Right atrium auricular region (tissue), 2 donors: ENCODE data around the gene CREBRF. TPM values are rescaled to one million over a fixed set of nuclear protein-coding genes. Genes with fewer than 3 reads are reported as not detected.
"Not testable (repeated sequence)": the region's sequence is repeated elsewhere in the genome, so short reads cannot be mapped to it uniquely, and the experiment has no call there.

Experiments used
- DNase-seq: peaks from one replicate; pipeline ENCODE4 v3.0.0-alpha.2; 2019; ENCODE audit warnings: low spot score
- H3K27ac ChIP-seq, 2 donors: fragments of 200-600 bp; sonication (generic); 1 replicate in 1 of 2; 2 replicates in 1 of 2; pipeline ENCODE4 v1.5.1; 2016 to 2019
- H3K27me3 ChIP-seq, 2 donors: fragments of 200-600 bp; sonication (generic); one replicate each; pipeline versions ENCODE4 v1.5.1 to v1.6.0; 2017 to 2019
- H3K36me3 ChIP-seq: fragments of 200-600 bp; sonication (generic); one replicate; pipeline ENCODE4 v1.5.1; 2016
- H3K4me1 ChIP-seq, 2 donors: fragments of 200-600 bp; sonication (generic); one replicate each; pipeline versions ENCODE4 v1.5.1 to v1.6.0; 2017 to 2019
- H3K4me3 ChIP-seq, 2 donors: fragments of 200-600 bp; sonication (generic); 1 replicate in 1 of 2; 2 replicates in 1 of 2; pipeline ENCODE4 v1.5.1; 2017 to 2019; ENCODE audit warnings: mild to moderate bottlenecking in 1 of 2, moderate library complexity in 1 of 2
- H3K9me3 ChIP-seq, 2 donors: fragments of 200-600 bp; sonication (generic); one replicate each; pipeline ENCODE4 v1.5.1; 2019
- total RNA-seq, 2 donors: library from RNA; depleted of rRNA; stranded (reverse); fragments of >200 nt; gene quantifications; one replicate each; pipeline ENCODE4 v1.1.0, GENCODE V29; 2016
- TF ChIP-seq, protein P1 (sequence below), 2 donors: fragments of 200-600 bp; sonication (generic); IDR thresholded peaks; one replicate each; pipeline ENCODE4 v1.5.1; 2019; ENCODE audit warnings: antibody characterized with exemption in 2 of 2

The CREBRF gene
- total RNA-seq, 2 donors from 2014 or later = 20.9 to 22.5 TPM

DNA sequence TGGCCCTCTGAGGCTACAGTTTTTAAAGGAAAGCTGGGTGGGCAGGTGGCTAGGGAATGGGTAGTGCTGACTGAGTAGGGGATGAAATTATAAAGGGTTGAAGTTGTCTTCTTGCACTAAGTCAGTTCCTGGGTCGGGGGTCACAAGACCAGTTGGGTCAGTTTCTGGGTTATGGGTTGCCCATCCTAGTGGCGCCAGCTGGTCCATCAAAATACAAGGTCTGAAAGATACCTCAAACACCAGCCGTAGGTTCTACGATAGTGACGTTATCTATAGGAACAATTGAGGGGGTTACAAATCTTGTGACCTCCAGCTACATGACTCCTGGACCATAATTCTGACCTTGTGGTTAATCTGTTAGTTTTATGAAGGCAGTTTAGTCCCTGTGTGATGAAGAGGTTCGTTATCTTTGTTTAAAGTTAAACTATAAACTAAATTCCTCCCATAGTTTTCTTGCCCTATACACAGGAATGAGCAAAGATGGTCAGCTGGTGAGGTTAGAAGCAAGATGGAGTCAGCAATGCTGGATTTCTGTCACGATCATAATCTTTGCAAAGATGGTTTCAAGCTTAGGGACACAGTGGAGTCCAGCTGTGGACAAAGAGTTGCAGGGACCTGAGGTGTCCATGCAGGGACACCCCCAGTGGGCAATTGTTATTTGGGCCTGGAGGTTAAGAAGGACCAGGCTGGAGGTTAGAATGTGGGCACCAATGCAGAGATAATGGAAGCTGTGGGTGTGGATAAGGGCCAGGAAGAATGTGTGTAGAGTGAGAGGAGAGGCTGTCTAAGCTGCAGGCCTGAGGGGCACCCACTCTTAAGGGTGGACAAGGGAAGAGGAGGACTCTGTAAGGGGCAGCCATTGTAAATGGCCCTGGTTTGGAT, 14.0 kb upstream of the CREBRF start:
- no peak for DNase-seq
- Histone ChIP-seq H3K4me1 (no peaks in the 10 kb centered on the region), H3K27me3 (no peaks in the 10 kb centered on the region), H3K4me3 (no peak overlapping the region), H3K27ac (no peak overlapping the region), H3K36me3 (no peaks in the 10 kb centered on the region), H3K9me3 (no peaks in the 10 kb centered on the region)
- TF ChIP-seq, protein P1, sequence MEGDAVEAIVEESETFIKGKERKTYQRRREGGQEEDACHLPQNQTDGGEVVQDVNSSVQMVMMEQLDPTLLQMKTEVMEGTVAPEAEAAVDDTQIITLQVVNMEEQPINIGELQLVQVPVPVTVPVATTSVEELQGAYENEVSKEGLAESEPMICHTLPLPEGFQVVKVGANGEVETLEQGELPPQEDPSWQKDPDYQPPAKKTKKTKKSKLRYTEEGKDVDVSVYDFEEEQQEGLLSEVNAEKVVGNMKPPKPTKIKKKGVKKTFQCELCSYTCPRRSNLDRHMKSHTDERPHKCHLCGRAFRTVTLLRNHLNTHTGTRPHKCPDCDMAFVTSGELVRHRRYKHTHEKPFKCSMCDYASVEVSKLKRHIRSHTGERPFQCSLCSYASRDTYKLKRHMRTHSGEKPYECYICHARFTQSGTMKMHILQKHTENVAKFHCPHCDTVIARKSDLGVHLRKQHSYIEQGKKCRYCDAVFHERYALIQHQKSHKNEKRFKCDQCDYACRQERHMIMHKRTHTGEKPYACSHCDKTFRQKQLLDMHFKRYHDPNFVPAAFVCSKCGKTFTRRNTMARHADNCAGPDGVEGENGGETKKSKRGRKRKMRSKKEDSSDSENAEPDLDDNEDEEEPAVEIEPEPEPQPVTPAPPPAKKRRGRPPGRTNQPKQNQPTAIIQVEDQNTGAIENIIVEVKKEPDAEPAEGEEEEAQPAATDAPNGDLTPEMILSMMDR (IDR thresholded peaks at IDR 0.05) = no peak

DNA sequence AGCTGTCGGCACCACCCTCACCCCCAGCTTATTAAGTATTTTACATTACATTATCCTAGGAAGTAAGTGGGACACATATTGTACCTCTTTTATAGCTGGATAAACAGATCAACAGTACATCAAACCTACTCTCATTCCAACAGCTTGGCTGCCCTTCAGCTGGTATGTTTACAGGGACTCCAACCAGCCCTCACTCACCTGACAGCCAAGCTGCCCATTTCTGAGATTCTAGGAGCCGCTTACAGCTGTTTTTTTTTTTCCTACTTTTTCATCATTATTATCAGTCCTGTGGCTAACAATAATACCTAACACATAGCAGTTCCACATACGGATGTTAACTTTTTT, 13.4 kb upstream of the CREBRF start:
- TF ChIP-seq, protein P1 (IDR thresholded peaks at IDR 0.05) = no peak
- DNase-seq = no peak
- H3K27me3 ChIP-seq = no peaks in the 10 kb centered on the region
- H3K4me1 ChIP-seq = no peaks in the 10 kb centered on the region
- H3K36me3 ChIP-seq = no peaks in the 10 kb centered on the region
- no peak overlapping the region for H3K27ac ChIP-seq
- H3K4me3 ChIP-seq = no peak overlapping the region
- no peaks in the 10 kb centered on the region for H3K9me3 ChIP-seq

DNA sequence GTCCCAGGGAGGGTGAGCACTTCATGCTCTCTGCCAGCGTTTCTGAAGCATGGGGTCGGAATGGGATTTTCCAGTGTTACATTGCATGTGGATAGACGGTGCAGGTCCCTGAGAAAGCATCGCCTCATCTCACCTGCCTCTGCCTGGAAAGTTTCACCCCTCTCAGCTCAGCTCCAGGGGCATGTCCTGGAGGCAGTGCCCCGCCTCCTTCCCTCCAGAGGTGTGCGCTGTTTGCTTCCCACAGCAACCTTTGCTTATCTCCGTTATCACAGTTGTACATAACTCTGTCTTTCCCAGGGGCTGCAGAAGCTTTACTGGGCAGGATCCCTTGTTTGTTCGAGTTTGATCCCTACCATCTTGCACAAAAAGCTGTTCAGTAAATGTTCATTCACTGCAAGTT, 10.7 kb upstream of the CREBRF start:
- DNase-seq = no peak
- H3K9me3 ChIP-seq = no peaks in the 10 kb centered on the region
- no peak overlapping the region for H3K27ac ChIP-seq

DNA sequence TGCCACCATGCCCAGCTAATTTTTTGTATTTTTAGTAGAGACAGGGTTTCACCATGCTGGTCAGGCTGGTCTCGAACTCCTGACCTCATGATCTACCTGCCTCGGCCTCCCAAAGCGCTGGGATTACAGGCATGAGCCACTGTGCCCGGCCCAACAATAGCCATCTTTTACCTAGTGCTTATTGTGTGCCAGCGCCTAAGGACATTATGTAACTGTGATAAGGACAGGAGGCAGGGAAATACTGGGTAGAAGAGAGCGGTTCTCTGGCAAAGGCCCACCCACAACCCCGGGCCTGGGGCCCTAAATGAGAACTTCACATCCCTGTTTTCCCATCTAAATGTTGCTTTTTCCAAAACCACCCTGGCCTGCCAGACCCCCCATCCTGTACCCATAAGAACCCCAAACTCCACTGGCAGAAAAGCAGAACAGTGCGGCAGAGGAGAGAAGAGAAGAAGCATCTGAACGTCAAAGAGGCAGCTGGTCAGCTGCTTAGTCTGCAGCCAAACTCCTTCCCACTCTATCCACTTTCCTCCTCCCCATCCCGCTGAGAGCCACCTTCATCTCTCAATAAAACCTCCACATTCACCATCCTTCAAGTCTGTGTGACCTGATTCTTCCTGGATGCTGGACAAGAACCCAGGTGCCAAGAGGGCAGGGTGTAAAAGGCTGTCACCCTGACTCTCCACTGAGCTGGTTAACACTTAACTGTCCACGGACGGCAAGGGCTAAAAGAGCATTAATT, 8.9 kb upstream of the CREBRF start:
- not testable (repeated sequence) for H3K27me3 ChIP-seq, H3K4me3 ChIP-seq, H3K4me1 ChIP-seq, DNase-seq, H3K9me3 ChIP-seq, H3K36me3 ChIP-seq, H3K27ac ChIP-seq

More for the DNA sequence above, 10.7 kb upstream of the CREBRF start:
- no peaks in the 10 kb centered on the region for H3K4me1 ChIP-seq
- TF ChIP-seq, protein P1 (IDR thresholded peaks at IDR 0.05) = no peak
- H3K4me3 ChIP-seq = no peak overlapping the region
- H3K36me3 ChIP-seq = no peaks in the 10 kb centered on the region
- no peaks in the 10 kb centered on the region for H3K27me3 ChIP-seq

DNA sequence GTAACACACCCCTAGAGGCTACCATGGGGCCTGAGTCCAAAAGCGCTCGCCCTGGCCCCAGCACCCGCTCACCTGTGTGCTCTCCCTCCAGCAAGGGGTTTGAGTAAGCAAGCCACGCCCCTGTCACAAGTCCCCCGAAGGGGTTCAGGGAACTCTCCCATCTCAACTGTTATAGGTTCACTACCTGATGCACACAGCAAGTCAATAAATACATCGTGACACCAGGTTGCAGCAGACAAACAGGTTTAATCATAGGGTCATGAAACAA, 8.4 kb upstream of the CREBRF start:
- H3K27me3 ChIP-seq = no peaks in the 10 kb centered on the region
- no peak for DNase-seq
- H3K27ac ChIP-seq = no peak overlapping the region
- TF ChIP-seq, protein P1 (IDR thresholded peaks at IDR 0.05) = no peak
- no peaks in the 10 kb centered on the region for H3K9me3 ChIP-seq
- no peaks in the 10 kb centered on the region for H3K36me3 ChIP-seq
- no peak overlapping the region for H3K4me3 ChIP-seq
- H3K4me1 ChIP-seq = no peaks in the 10 kb centered on the region

DNA sequence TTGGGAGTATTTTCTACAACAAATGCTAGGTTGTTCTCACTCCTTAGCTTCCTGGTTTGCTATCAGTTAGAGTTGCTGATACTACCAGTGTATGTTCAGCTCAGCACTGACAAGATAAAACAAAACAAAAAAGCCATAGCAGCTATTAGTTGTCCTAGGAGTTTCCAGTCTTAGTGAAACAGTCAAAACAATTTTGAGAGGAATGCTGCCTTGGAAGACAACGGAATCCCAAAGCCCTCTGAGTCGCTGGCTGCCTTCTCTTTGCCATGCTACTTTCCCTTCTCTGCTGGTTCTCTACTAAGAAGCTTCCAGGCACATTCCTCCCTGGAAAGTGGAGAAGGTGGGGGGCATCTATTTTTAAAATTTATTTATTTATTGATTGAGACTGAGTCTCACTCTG, 5.4 kb upstream of the CREBRF start:
- TF ChIP-seq, protein P1 (IDR thresholded peaks at IDR 0.05) = no peak
- Histone ChIP-seq H3K27ac (no peak overlapping the region), H3K4me1 (peaks cover 0 to 5% of the 10 kb centered on the region in 2 donors), H3K27me3 (no peaks in the 10 kb centered on the region), H3K4me3 (no peak overlapping the region), H3K9me3 (no peaks in the 10 kb centered on the region), H3K36me3 (no peaks in the 10 kb centered on the region)
- no peak for DNase-seq
